GOT3 (cell line): ENCODE data around the gene GIPC3.
A peak's percentile ranks its signal among the peaks of the same experiment; 100 is the strongest.
"Not testable (repeated sequence)": the region's sequence is repeated elsewhere in the genome, so short reads cannot be mapped to it uniquely, and the experiment has no call there.

Source experiments
- DNase-seq: peaks from one replicate; lab custom pipeline; 2025; ENCODE audit warnings: mixed read lengths; lab: John Stamatoyannopoulos, UW

The GIPC3 gene

GRCh38 chr19:3550947-3551791, 34.1 kb upstream of the GIPC3 start:
- DNase-seq = no peak

GRCh38 chr19:3551792-3552095, 33.5 kb upstream of the GIPC3 start:
- no peak for DNase-seq

GRCh38 chr19:3554254-3555083, 30.8 kb upstream of the GIPC3 start:
- no peak for DNase-seq

- DNase-seq = no peak
Measured at GRCh38 chr19:3555653-3556422, 29.4 kb upstream of the GIPC3 start.

GRCh38 chr19:3556423-3556977, 28.8 kb upstream of the GIPC3 start:
- no peak for DNase-seq

- no peak for DNase-seq
Measured at GRCh38 chr19:3556978-3557460, 28.3 kb upstream of the GIPC3 start.

GRCh38 chr19:3557461-3558248, 27.6 kb upstream of the GIPC3 start, which contains the start of gene MFSD12:
MFSD12 (minus strand) TSS chr19:3557586; CDS start chr19:3557403, 183 bp downstream.
- peak; percentile 86 for DNase-seq

GRCh38 chr19:3563709-3564524, 21.4 kb upstream of the GIPC3 start:
- DNase-seq = no peak

GRCh38 chr19:3565139-3565538, 20.1 kb upstream of the GIPC3 start:
- no peak for DNase-seq

- DNase-seq = not testable (repeated sequence)
Measured at GRCh38 chr19:3570042-3570441, 15.2 kb upstream of the GIPC3 start.

GRCh38 chr19:3570606-3571011, 14.7 kb upstream of the GIPC3 start:
- no peak for DNase-seq

- DNase-seq = peak; percentile 96
Measured at GRCh38 chr19:3572132-3572854, 13.0 kb upstream of the GIPC3 start.

GRCh38 chr19:3572855-3573161, 12.5 kb upstream of the GIPC3 start, which contains the start of gene HMG20B:
HMG20B (plus strand) TSS chr19:3572944; CDS start chr19:3573310, 366 bp downstream.
- no peak for DNase-seq

GRCh38 chr19:3573162-3573857, 12.0 kb upstream of the GIPC3 start:
- DNase-seq = no peak

GRCh38 chr19:3573858-3574637, 11.2 kb upstream of the GIPC3 start:
- peak; percentile 64 for DNase-seq

- no peak for DNase-seq
Measured at GRCh38 chr19:3575260-3575741, 10.0 kb upstream of the GIPC3 start.

GRCh38 chr19:3575949-3576673, 9.2 kb upstream of the GIPC3 start:
- DNase-seq = no peak
